HepG2 (cell line): ENCODE data around the gene TUBB2B. TPM values are rescaled to one million over a fixed set of nuclear protein-coding genes. Genes with fewer than 3 reads are reported as not detected.

Source experiments
- DBP ChIP-seq: sonication (generic); formaldehyde crosslinking; IDR thresholded peaks from 2 replicates; pipeline ENCODE4 v1.4.0; 2020; ENCODE audit warnings: missing genetic modification reagents; ENCODE audit errors: not compliant biosample characterization
- DNMT3B ChIP-seq: conservative IDR thresholded peaks from 2 replicates; pipeline ENCODE4 v1.6.1; 2016; ENCODE audit warnings: missing biosample characterization, control low read depth
- ERF ChIP-seq: IDR thresholded peaks from 2 replicates; pipeline ENCODE4 v1.6.1; 2018; ENCODE audit warnings: missing biosample characterization, missing genetic modification reagents
- HMG20B ChIP-seq: conservative IDR thresholded peaks from 2 replicates; pipeline ENCODE4 v1.6.1; 2016; ENCODE audit warnings: missing genetic modification reagents, missing compliant biosample characterization
- KAT7 ChIP-seq: IDR thresholded peaks from 2 replicates; pipeline ENCODE4 v1.6.1; 2018; ENCODE audit warnings: borderline replicate concordance, missing compliant biosample characterization
- KLF15 ChIP-seq: sonication (generic); formaldehyde crosslinking; IDR thresholded peaks from 2 replicates; pipeline ENCODE4 v1.8.1; 2023; ENCODE audit warnings: borderline replicate concordance, mild to moderate bottlenecking, inconsistent platforms, missing genetic modification reagents, mixed read lengths
- KMT2B ChIP-seq: IDR thresholded peaks from 2 replicates; pipeline ENCODE4 v1.6.1; 2016; ENCODE audit warnings: missing genetic modification reagents, missing compliant biosample characterization
- ONECUT2 ChIP-seq: sonication (generic); formaldehyde crosslinking; IDR thresholded peaks from 2 replicates; pipeline ENCODE4 v1.4.0; 2020; ENCODE audit warnings: missing genetic modification reagents
- PBX3 ChIP-seq: sonication (generic); formaldehyde crosslinking; IDR thresholded peaks from 2 replicates; pipeline ENCODE4 v1.8.1; 2023; ENCODE audit warnings: missing genetic modification reagents, inconsistent platforms, borderline replicate concordance
- SMARCE1 ChIP-seq: fragments of 450-650 bp; IDR thresholded peaks from 2 replicates; pipeline ENCODE4 v1.6.1; 2017; ENCODE audit warnings: borderline replicate concordance
- SMC3 ChIP-seq: IDR thresholded peaks from 2 replicates; pipeline ENCODE4 v1.6.1; 2011; ENCODE audit warnings: low read length, improper control_type of control experiment
- THRA ChIP-seq: sonication (generic); formaldehyde crosslinking; IDR thresholded peaks from 2 replicates; pipeline ENCODE4 v1.4.0; 2020; ENCODE audit warnings: missing genetic modification reagents, borderline replicate concordance
- ZFP82 ChIP-seq: sonication (generic); formaldehyde crosslinking; IDR thresholded peaks from 2 replicates; pipeline ENCODE4 v1.5.1; 2020; ENCODE audit warnings: mild to moderate bottlenecking, missing genetic modification reagents, borderline replicate concordance
- ZMYM3 ChIP-seq: sonication (generic); formaldehyde crosslinking; IDR thresholded peaks from 2 replicates; pipeline ENCODE4 v1.5.1; 2020; ENCODE audit warnings: mild to moderate bottlenecking, missing genetic modification reagents
- ZNF572 ChIP-seq: sonication (generic); formaldehyde crosslinking; IDR thresholded peaks from 2 replicates; pipeline ENCODE4 v1.5.1; 2020; ENCODE audit warnings: mild to moderate bottlenecking, missing genetic modification reagents
- ZNF724P ChIP-seq: sonication (generic); formaldehyde crosslinking; IDR thresholded peaks from 2 replicates; pipeline ENCODE4 v1.8.0; 2022; ENCODE audit warnings: missing genetic modification reagents, borderline replicate concordance
- polyA plus RNA-seq, 8 experiments: library from polyadenylated mRNA; depleted of rRNA in 3 of 8; stranded (reverse) in 7 of 8; unstranded in 1 of 8; fragments of >200 nt; fragmentation: Illumina TruSeq in 4 of 8; extraction: Trizol in 4 of 8; gene quantifications; 2 replicates each; pipeline versions ENCODE4 v1.2.1 to v1.2.3, GENCODE V29; 2011 to 2016; ENCODE audit warnings: low read depth in 4 of 8, missing spikeins in 1 of 8, mixed read lengths in 1 of 8; ENCODE audit not compliant: insufficient read depth in 1 of 8
- total RNA-seq, 5 experiments: library from RNA; depleted of rRNA; stranded (reverse); fragments of >200 nt; fragmentation: Illumina TruSeq; extraction: Trizol; gene quantifications; 2 replicates each; pipeline ENCODE4 v1.2.3, GENCODE V29; 2016; ENCODE audit warnings: low read depth in 1 of 5
- TF ChIP-seq, protein P1 (sequence below): sonication (generic); formaldehyde crosslinking; IDR thresholded peaks from 2 replicates; pipeline ENCODE4 v1.8.0; 2022; ENCODE audit warnings: mild to moderate bottlenecking, missing genetic modification reagents, moderate library complexity
- TF ChIP-seq, protein P2 (sequence below): sonication (generic); formaldehyde crosslinking; IDR thresholded peaks from 2 replicates; pipeline ENCODE4 v1.5.0; 2020; ENCODE audit warnings: missing genetic modification reagents
- TF ChIP-seq, protein P3 (sequence below): conservative IDR thresholded peaks from 2 replicates; pipeline ENCODE4 v1.6.1; 2018; ENCODE audit warnings: missing genetic modification reagents
- TF ChIP-seq, protein P4 (sequence below): sonication (generic); formaldehyde crosslinking; IDR thresholded peaks from 2 replicates; pipeline ENCODE4 v1.4.0; 2020; ENCODE audit warnings: mild to moderate bottlenecking, missing genetic modification reagents

Gene TUBB2B
- total and polyA plus RNA-seq, 2 of the 13 experiments (the other 11 are each of a cell fraction or from before 2014, with no cell fraction given) = 10.3 to 23.6 TPM

GRCh38 chr6:3195695-3196497, 31.6 kb downstream of the TUBB2B start (continued):
- no peak for TF ChIP-seq KLF15 (CRISPR knock-in tag)
- TF ChIP-seq PBX3 (CRISPR knock-in tag) = no peak
- TF ChIP-seq ZNF572 (CRISPR knock-in tag) = peak; percentile 91
- no peak for TF ChIP-seq DBP (CRISPR knock-in tag)
- no peak for TF ChIP-seq SMARCE1
- TF ChIP-seq ONECUT2 (CRISPR knock-in tag) = no peak
- TF ChIP-seq, protein P1, sequence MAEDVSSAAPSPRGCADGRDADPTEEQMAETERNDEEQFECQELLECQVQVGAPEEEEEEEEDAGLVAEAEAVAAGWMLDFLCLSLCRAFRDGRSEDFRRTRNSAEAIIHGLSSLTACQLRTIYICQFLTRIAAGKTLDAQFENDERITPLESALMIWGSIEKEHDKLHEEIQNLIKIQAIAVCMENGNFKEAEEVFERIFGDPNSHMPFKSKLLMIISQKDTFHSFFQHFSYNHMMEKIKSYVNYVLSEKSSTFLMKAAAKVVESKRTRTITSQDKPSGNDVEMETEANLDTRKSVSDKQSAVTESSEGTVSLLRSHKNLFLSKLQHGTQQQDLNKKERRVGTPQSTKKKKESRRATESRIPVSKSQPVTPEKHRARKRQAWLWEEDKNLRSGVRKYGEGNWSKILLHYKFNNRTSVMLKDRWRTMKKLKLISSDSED (CRISPR knock-in tag) = no peak
- TF ChIP-seq DNMT3B (CRISPR knock-in tag) = no peak
- TF ChIP-seq ERF (CRISPR knock-in tag) = peak; percentile 70; the same call in 1 of the 2 replicates
- 0 out of 2 replicates have a peak, but pooled peaks have one; percentile 49 for TF ChIP-seq KAT7
- TF ChIP-seq, protein P2, sequence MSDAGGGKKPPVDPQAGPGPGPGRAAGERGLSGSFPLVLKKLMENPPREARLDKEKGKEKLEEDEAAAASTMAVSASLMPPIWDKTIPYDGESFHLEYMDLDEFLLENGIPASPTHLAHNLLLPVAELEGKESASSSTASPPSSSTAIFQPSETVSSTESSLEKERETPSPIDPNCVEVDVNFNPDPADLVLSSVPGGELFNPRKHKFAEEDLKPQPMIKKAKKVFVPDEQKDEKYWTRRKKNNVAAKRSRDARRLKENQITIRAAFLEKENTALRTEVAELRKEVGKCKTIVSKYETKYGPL (CRISPR knock-in tag) = no peak
- 0 out of 2 replicates have a peak, but pooled peaks have one; percentile 18 for TF ChIP-seq SMC3
- TF ChIP-seq, protein P3, sequence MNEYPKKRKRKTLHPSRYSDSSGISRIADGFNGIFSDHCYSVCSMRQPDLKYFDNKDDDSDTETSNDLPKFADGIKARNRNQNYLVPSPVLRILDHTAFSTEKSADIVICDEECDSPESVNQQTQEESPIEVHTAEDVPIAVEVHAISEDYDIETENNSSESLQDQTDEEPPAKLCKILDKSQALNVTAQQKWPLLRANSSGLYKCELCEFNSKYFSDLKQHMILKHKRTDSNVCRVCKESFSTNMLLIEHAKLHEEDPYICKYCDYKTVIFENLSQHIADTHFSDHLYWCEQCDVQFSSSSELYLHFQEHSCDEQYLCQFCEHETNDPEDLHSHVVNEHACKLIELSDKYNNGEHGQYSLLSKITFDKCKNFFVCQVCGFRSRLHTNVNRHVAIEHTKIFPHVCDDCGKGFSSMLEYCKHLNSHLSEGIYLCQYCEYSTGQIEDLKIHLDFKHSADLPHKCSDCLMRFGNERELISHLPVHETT (CRISPR knock-in tag) = no peak
- peak; percentile 55; the same call in 1 of the 2 replicates for TF ChIP-seq KMT2B (CRISPR knock-in tag)
- TF ChIP-seq ZFP82 = no peak
- TF ChIP-seq ZMYM3 (CRISPR knock-in tag) = peak; percentile 30; the same call in 1 of the 2 replicates
- 0 out of 2 replicates have a peak, but pooled peaks have one; percentile 40 for TF ChIP-seq HMG20B (CRISPR knock-in tag)
- TF ChIP-seq, protein P4, sequence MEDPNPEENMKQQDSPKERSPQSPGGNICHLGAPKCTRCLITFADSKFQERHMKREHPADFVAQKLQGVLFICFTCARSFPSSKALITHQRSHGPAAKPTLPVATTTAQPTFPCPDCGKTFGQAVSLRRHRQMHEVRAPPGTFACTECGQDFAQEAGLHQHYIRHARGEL (CRISPR knock-in tag) = no peak
- no peak for TF ChIP-seq THRA (CRISPR knock-in tag)
- TF ChIP-seq ZNF724P = 0 out of 2 replicates have a peak, but pooled peaks have one; percentile 76
